ENCODE data around the gene DENND1C.

Gene DENND1C, protein sequence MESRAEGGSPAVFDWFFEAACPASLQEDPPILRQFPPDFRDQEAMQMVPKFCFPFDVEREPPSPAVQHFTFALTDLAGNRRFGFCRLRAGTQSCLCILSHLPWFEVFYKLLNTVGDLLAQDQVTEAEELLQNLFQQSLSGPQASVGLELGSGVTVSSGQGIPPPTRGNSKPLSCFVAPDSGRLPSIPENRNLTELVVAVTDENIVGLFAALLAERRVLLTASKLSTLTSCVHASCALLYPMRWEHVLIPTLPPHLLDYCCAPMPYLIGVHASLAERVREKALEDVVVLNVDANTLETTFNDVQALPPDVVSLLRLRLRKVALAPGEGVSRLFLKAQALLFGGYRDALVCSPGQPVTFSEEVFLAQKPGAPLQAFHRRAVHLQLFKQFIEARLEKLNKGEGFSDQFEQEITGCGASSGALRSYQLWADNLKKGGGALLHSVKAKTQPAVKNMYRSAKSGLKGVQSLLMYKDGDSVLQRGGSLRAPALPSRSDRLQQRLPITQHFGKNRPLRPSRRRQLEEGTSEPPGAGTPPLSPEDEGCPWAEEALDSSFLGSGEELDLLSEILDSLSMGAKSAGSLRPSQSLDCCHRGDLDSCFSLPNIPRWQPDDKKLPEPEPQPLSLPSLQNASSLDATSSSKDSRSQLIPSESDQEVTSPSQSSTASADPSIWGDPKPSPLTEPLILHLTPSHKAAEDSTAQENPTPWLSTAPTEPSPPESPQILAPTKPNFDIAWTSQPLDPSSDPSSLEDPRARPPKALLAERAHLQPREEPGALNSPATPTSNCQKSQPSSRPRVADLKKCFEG

DNA sequence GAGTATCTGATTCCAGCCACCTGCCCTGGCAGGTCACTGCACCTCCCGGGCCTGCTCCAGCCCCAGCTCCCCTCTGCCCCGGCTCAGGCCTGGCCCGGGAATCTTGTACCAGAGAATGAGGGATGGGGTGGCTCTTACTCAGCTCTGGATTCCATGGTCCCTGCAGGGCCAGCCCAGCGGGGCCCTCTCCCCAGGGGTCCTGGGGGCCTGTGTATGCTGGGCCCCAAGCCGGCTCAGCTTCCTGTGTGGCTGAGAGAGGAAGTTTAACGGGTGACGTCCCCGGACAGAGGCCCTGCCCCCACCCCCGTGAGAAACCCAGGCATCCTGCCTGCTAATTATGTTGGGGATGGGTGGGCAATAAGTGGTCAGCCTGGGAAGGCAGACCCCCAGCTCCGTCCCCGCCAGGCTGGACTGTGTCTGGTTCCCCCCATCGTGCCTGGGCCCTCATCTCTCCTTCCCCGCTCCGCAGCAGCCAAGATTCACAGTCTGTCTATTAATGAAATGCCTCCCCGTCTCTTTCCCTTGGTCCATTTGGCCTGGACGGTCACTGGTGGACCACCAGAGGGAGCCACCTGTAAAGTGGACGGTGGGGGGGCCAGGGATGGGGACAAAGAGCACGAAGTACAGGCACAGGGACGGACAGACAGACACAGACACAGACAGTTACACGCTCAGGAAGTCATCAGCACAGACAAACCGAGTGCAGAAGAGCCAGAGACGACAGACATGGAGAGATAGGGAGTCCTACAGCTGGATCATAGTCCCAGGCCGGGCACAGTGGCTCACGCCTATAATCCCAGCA lies at the start of gene DENND1C:
Gene DENND1C (minus strand): TSS at position 247 of the 802 bp plus-strand sequence. CDS start 92 bp downstream, at position 155.
- peak in 1 of 2 donors; percentile 51 for DNase-seq (ENCODE audit: low read depth in 2 of 2)

DNA sequence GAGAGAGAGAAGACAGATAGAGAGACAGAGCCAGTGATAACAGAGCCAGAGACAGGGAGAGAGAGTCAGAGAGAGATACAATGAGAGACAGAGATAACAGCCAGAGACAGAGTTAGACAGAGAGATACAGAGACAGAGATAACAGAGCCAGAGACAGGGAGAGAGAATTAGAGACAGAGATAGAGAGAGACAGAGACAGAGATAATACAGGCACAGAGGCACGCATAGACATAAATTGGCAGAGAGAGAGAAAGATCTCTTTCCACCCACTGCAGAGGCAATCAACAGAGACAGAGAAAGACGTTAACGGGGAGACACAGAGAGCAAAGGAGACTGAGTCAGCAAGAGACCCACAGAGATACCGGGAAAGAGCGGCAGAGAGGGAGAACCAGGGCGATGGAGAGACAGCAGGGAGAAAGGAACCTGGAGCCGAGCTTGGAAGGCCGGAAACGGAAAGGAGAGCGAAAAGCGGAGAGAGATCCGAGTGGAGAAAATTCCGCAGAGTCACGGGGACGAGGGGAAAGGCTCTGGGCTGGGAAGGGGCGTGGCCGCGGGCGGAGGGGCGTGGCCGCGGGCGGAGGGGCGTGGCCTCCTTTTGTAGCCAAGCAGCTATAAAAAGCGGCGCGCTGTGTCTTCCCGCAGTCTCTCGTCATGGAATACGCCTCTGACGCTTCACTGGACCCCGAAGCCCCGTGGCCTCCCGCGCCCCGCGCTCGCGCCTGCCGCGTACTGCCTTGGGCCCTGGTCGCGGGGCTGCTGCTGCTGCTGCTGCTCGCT lies 49.0 kb upstream of the DENND1C start, which contains the start of gene TNFSF9:
Gene TNFSF9 (plus strand): TSS at position 641 of the 777 bp plus-strand sequence. CDS start 11 bp downstream, at position 652.
- DNase-seq (ENCODE audit: low read depth in 2 of 2): peak; percentile 73 to 75

DNA sequence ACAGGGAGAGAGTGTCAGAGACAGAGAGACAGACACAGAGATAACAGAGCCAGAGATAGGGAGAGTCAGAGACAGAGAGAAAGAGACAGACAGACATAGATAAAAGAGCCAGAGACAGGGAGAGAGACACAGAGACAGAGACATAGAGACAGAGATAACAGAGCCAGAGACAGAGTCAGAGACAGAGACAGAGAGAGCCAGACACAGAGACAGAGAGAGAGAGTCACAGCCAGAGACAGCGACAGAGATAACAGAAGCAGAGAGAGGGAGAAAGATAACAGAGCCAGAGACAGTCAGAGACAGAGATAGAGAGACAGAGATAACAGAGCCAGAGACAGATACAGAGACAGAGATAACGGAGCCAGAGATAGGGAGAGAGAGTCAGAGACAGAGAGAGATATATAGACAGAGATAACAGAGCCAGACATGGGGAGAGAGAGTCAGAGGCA lies 48.4 kb upstream of the DENND1C start:
- no peak for DNase-seq (ENCODE audit: low read depth in 2 of 2)

DNA sequence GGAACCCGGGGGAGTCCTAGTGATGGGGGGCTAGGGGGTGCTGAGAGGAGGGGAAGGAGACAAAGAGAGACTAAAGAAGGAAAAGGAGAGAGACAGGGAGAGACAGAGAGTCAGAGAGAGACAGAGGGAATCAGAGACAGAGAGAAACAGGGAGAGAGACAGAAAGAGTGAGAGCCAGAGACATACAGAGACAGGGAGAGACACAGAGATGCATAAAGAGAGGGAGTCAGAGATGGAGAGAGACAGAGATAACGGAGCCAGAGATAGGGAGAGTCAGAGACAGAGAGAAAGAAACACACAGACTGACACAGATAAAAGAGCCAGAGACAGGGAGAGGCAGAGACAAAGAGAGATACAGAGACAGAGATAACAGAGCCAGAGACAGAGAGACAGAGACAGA lies 47.8 kb upstream of the DENND1C start:
- DNase-seq (ENCODE audit: low read depth in 2 of 2): no peak

DNA sequence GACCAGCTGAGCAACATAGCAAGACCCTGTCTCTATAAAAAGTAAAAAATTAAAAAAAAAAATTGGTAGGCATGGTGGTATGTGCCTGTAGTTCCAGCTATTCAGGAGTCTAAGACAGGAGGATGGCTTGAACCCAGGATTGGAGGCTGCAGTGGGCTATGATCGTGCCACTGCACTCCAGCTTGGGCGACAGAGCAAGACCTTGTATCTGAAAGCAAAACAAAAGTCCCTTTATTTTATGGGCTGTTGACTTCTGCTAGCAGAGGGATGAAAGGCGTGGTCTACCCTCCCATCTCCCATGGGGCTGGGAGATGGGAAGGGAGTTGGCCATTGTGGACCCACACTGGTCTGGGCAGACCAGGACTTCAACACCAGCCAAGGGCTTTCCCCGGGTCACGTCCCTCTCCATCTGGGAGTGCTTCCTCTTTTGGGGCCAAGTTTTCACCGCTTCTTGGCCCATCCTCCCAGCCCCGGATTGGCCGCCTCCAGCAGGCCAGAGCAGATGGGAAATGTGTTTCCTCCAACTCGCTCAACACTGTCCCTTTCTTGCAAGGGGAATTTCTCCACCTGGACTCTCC lies 47.0 kb upstream of the DENND1C start:
- DNase-seq (ENCODE audit: low read depth in 2 of 2): no peak

DNA sequence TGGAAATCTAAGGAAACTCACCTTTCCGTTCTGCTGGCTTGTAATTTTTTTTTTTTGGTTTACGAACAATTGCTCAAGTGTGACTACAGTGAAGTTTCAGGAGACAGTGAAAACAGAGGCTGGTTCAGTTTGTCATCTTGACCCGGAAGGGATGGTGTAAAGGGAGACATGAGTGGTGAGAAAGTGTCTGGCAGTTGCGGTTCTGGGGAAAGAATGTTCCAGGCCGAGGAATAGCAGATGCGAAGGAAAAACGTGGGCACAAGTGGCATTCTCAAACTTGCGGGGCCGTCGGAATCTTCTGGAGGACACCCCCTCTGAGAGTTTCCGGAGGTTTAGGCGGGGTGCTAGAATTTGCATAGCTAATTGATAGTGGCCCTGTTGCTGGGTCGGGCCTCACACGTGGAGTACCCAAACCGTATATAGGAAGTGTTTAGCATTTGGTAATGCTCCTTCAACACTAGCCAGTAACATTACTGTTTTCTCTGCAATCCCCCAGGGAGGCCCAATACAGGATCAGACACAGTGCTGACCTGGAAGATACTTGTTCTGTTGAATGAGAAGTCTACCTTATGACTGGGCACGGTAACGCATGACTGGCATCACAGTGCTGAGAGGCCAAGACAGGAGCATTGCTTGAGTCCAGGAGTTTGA lies 46.4 kb upstream of the DENND1C start:
- no peak for DNase-seq (ENCODE audit: low read depth in 2 of 2)

DNA sequence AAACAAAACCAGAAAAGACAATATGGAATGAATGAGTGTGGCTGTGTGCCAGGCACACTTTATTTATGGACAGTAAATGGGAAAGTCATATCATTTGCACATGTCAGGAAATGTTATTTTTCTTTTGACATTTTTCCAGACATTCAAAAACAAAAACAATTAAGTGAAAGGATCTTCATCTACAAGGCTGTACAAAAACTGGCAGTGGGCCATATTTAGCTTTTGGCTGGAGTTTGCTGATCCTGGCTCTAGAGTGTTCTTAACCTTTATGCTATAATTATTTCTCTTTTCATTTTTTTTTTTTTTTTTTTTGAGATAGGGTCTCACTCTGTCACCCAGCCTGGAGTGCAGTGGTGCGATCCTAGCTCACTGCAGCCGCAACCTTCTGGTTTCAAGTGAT lies 42.7 kb upstream of the DENND1C start:
- no peak for DNase-seq (ENCODE audit: low read depth in 2 of 2)

DNA sequence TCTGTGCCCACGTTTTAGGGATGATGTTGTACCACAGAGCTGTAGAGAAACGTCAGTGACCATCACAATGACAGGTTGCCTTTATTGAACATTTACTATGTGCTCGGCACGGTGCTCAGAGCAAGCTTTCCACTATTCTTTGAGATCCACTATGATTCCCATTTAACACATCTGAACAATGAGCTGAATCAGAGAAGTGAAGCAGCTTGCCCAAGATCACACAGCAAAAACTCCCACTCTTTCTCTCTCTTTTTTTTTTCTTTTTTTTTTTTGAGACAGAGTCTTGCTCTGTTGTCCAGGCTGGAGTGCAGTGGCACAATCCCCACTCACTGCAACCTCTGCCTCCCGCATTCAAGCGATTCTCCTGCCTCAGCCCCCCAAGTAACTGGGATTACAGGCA lies 41.1 kb upstream of the DENND1C start:
- DNase-seq (ENCODE audit: low read depth in 2 of 2): no peak

DNA sequence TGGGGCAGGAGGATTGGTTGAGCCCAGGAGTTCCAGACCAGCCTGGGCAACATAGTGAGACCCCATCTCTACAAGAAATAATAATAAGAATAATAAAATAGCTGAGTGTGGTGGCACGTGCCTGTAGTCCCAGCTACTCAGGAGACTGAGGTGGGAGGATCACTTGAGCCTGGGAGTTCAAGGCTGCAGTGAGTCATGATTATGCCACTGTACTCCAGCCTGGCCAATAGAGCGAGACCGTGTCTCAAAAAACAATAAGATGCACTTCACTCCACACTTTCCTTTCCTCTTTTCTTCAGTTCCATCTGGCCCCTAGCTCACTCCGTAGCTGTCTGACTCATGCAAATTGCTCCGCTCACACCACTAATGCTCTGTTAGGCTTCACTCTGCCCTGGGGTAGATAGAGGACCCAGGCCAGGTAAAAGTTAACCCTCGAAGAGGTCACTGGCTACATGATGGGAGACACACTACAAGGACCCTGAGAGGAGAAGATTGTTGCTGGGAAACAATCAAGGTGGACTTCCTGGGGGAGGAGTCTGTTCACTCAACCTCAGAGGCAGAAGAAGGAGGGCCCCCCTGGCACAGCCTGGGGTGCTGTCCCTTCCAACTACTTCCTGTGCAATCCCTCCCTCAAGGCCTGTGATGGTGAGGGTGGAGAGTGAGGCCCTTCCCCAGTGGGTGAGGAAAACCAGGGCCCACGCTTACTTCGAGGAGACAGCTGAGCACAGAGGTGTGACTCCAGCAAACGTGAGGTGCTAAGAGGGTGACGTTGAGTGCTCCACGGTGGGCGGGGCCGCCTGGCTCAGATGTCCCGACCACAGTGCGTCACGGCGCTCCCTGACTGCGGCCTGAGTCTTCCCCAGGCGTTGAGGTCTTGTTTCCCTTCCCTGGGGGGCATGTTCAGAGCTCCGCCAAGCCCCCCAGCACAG lies 40.4 kb upstream of the DENND1C start:
- DNase-seq (ENCODE audit: low read depth in 2 of 2): peak; percentile 42 to 44

DNA sequence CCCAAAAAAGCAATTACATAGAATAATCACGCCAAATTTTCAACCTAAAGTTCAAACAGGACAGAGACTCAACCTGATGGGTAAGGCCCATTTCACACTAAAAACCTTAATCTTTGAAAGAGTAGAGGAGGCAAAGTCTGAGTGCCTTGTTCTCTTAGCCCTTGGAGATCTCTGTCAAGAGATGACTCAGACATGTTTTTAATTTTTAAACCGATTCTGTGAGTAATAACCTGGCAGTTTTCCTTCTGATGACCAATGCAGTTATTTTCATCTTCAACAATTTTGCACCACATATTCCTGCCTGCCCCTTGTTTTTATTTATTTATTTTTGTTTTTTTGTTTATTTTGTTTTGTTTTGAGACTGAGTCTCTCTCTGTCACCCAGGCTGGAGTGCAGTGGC lies 37.7 kb upstream of the DENND1C start:
- no peak for DNase-seq (ENCODE audit: low read depth in 2 of 2)

DNA sequence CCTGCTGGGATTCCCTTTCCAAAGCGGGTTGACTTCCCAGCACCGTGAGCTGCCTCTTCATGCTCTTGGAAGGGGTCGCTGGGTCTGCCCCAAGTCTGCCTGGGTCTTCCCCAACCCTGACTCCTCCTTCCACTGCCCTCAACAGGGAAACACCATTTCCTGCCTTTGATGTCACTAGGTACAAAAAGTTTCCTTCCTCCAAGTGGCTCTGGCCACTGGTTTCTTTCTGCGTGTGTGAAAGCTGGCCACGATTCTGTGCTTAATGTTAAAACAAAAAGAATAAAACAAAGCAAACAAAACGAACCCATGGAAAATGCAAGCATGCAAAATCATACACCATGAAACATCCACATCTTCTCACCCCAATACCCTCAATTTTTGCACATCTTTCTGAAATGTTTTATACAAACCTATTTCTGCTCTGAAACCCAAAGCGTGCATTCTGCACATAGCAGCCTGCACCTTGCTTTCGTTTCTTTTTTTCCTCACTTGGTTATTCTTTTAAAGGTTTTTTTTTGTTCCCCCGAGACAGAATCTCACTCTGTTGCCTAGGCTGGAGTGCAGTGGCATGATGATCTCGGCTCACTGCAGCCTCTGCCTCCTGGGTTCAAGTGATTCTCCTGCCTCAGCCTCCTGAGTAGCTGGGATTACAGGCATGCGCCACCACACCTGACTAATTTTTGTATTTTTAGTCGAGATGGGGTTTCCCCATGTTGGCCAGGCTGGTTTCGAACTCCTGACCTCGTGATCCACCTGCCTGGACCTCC lies 36.7 kb upstream of the DENND1C start:
- DNase-seq (ENCODE audit: low read depth in 2 of 2): no peak

DNA sequence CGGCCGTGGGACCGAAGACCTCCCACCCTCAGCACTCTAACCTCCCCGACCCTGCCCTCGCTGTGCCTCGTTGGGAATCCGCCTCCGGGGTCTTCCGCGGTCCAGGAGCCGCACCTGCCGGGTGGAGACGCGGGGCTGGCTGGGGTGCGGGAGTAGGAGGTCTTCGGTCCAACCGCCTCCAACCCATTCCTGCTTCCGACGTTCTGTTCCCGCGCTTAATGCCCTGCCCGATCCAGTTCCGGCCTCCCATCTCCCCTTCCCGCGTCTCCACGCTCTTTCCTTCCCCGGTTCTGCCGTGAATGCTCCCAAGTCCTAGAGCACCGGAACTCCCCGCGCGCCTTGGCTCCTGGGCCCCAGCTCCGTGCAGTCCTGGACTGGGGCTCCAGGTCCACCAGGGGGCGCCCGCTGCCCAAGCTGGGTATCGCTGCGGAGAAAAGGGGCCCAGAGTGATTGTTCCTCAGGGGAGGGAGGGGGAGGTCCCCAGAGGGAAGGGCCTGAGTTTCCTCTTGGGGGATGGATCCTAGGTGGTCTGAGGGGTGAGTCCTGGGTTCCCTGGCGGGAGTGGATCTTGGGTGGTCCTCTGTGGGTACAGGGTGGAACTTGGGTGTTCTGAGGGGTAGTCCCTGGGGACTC lies 35.2 kb upstream of the DENND1C start:
- peak; percentile 76 to 91 for DNase-seq (ENCODE audit: low read depth in 2 of 2)

DNA sequence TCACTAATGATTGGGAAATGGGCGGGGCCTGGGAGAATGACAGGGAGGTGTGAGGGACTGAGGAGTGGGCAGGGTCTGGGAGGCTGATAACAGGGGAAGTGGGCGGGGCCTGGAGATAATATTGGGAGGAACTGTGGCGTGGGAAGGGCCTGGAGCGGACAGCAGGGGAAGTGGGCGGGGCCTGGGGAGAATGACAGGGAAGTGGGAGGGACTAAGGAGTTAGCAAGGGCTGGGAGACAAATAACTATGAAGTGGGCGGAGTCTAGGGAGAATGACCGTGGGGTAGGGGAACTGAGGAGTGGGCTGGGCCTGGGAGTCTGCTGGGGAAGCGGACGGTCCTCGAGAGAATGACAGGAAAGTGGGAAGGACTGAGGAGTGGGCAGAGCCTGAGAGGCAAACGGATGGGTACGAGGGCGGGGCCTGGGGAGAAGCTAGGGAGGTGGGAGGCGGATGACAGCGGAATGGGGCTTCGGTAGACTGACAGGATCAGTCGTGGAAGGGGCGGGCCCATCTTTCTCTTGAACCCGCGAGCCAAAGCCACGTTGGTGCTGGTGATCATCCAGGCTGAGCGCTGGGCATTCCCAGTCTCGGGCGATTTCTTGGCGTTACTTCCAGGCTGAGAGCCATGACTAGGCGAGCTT lies 34.6 kb upstream of the DENND1C start:
- DNase-seq (ENCODE audit: low read depth in 2 of 2): peak in 1 of 2 donors; percentile 43

DNA sequence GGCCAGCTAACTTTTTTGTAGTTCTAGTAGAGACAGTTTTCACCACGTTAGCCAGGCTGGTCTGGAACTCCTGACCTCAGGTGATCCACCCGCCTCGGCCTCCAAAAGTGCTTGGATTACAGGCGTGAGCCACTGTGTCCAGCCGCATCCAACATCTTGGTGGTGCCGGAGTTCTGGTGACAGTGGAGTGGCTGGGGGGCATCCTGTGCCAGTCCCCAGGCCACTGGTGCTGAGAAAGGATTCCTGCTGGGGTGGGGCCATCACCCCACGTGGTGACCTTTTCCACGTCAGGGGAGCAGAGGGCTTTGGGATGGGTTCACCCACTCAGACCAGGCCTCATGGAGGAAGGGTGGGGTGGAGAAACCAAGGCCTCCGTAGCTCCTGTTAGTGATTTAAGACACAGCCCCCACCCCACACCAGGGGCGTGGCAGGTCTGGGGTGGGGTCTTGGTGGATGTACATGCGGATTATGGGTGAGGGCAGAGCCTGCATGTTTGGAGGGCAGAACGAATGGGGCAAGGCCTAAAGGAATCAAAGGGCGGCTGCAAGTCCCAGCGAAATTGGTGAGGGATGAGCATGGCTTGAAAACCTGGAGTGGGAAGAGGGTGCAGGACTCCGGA lies 33.4 kb upstream of the DENND1C start:
- DNase-seq (ENCODE audit: low read depth in 2 of 2): no peak

DNA sequence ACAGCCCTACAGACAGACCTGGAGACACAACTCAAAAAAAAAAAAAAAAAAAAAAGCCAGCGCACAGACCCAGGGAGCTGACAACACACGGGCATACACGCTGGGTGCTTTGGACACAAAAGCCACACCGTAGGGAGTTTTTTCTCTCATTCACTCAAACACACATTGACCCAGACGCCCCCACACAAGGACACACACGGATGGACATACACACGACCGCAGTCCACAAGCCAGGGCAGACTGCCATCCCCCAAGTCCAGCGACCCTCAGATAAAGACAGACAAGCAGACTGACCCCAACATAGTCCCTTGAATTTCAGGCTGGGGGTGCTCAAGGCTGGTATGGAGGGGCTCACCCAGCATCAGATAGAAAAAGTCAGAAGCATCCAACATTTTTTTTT lies 32.5 kb upstream of the DENND1C start:
- DNase-seq (ENCODE audit: low read depth in 2 of 2): no peak

DNA sequence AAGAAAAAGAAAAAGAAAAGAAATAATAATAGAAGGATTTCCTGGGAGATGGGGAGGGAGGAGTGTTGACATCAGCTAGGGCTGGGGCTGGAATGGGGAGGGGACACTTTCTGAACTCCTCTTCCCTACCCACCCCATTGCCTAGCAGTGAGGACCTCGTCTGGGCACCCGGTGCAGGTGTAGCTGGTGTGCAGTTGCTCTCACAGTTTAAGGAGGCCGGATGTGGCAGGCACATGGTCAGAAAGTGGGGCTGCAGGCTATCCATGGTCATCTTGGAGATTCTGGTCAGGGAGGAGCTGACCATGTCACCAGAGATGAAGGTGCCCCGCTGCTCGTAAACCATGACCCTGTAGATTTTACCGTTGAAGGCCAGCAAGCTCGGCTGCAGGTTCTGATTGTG lies 29.0 kb upstream of the DENND1C start:
- DNase-seq (ENCODE audit: low read depth in 2 of 2): no peak
